Stimulated activated CD4-positive, alpha-beta T cell treated with anti-CD3 and anti-CD28 coated beads, Interleukin-12 subunit alpha, Interleukin-12 subunit beta, amount 100 ng/mL, for 4 hours (primary cell): ENCODE data around the gene UBE2G2.

Experiments used
- DNase-seq: peaks from one replicate; pipeline ENCODE4 v3.0.0-alpha.2; 2020

The UBE2G2 gene

DNA sequence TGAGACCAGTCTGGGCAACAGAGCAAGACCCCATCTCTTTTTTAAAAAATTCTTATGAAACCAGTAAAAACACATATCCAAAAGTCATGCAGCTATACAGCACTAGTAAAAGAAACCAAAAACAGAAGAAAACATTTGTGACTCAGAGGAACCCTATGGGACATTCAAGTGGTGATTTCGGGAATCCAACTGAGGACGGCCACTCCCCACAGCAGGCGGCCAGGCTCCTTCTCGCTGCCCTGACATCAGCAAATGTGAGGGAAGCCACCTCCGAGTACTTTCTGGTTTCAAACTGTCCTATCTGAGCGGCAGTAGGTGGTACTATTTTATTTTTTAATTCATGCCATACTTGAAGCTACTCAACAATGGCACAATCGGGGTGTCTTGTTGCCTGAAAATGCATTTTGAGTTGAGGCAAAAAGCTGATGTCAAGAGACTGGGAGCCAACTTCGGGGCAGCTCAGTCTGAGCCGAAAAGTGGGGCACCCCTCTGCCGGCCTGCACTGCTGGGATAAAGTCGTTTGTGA lies 12.9 kb upstream of the UBE2G2 start:
- no peak for DNase-seq

DNA sequence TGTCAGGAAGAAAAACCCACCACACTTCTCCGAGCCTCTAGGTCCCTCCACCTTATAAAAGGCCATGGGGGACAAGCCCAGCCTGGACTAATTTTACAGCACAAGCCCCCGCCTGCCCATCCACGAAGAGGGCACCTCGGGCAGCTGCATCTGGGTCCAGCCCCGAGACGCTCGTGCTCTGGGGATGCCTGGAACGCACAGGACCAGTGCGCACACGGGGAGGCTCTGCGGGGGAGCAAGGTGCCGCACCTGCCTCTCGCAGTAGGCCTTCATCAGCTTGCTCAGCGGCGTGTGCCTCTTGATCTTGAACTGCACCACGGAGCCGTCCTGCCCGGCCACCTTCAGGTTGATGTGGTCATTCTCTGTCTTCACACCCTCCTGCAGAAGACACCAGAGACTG lies 12.1 kb upstream of the UBE2G2 start:
- DNase-seq: no peak

- DNase-seq: no peak
Measured at GRCh38 chr21:44813149-44813548, 11.5 kb upstream of the UBE2G2 start.

- no peak for DNase-seq
Measured at GRCh38 chr21:44812640-44813039, 11.0 kb upstream of the UBE2G2 start.

DNA sequence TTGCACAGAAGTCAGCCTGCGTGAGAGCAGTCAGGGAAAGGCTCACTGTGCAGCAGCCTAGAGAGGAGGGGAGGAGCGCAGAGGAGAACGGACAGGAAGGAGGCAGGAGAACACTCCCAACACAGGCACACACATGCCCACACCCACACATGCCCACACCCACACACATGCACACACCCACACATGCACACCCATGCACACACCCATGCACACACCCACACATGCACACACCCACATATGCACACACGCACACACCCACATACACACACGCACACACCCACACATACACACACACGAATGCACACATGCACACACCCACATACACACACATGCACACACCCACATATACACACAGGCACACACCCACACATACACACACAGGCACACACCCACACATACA lies 9.2 kb upstream of the UBE2G2 start:
- DNase-seq: no peak

GRCh38 chr21:44805859-44806258 lies 4.2 kb upstream of the UBE2G2 start:
- DNase-seq: no peak

- no peak for DNase-seq
Measured at GRCh38 chr21:44805226-44805625, 3.6 kb upstream of the UBE2G2 start.

DNA sequence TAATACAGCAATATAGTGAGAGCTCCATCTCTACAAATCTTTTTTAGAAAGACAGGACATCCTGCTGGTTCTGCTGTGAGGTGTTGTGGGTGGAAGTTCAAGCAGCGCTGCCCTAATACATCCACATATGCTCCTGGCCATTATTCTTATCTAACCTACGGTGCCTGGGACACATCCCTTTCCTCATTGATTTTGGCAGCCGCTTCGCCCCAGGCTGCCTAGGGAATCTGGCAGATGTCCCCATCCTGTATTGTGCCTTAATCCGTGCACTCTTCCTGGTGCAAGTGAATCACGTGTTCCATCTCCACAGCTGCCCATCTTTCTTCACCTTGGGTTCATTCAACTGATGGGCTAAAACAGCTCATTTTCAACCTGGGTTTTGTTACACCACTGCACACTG lies 3.1 kb upstream of the UBE2G2 start:
- no peak for DNase-seq

DNA sequence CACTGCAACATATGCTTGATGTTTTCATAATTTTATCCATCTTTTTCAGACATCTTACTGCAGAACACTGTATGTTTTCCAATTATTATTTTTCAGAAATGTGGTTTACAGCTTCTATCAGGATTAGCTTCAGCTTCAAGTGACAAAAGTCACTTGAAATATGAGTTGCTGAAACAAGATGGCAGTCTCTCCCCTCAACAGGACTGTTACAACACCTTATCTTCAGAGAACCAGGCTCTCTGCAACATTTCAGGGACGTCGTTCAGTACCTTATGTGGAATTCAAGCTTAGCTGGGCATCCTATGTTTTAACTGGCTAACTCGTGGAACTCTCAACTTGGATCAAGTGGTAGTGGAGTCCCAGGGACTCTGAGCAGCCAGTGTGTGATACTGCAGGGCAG lies 2.0 kb upstream of the UBE2G2 start:
- DNase-seq: no peak

GRCh38 chr21:44802396-44803153 lies 955 bp upstream of the UBE2G2 start:
- DNase-seq: no peak

GRCh38 chr21:44800971-44801467 lies 601 bp downstream of the UBE2G2 start:
- no peak for DNase-seq

DNA sequence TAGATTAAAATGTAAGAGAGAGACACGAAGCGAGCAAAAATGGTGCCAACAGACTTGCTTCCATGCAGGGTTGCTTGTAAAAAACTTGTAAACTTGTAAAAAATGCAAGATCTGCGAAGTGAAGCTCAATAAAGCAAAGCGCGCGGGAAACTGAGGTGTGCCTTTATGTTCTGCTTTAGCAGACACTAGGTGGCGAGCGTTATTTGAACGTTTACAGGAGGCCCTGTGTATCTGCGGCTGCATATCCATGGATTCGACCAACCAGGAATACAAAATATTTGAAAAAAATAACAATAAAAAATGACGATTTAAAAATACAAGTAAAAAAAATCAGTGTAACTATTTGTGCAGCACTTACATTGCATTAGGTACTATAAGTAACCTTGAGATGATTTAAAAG lies 1.5 kb downstream of the UBE2G2 start:
- DNase-seq: no peak

DNA sequence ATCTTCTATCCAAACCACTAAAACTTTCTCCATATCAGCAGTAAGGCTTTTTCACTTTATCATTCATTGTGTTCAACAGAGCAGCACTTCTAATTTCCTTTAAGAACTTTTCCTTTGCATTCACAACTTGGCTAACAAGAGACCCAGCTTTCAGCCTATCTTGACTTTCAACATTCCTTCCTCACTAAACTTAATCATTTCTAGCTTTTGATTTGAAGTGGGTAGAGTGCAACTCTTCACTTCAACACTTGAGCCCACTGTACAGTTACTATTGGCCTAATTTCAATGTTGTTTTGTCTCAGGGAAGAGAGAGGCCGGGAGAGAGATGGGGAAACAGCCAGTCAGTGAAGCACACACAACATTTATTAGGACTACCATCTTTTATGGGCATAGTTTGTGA lies 2.0 kb downstream of the UBE2G2 start:
- DNase-seq: no peak

DNA sequence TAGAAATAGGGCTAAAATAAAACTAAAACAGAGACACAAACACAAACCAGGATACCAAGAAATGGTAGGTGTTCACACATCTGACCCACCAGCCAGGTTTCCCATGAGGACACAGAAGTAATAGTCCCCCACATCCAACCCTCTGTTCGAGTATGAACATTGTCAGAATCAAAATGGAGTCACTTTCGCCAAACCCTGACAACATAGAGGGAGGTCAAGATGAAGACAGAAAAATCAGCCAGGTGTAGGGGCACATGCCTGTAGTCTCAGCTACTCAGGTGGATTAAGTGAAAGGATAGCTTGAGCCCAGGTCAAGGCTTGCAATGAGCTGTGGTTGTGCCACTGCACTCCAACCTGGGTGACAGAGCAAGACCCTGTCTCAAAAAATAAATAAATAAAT lies 3.8 kb downstream of the UBE2G2 start:
- DNase-seq: no peak

DNA sequence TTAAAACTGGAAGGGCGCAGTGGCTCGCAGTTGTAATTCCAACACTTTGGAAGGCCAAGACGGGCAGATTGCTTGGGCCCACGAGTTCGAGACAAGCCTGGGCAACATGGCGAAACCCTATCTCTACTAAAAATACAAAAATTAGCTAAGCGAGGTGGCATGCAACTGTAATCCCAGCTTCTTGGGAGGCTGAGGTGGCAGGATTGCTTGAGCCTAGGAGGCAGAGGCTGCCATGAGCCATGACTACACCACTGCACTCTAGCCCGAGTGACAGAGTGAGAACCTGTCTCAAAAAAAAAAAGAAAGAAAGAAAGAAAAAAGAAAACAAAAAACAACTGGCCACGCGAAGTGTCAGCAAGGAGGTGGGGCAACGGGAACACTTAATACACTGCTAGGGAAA lies 6.3 kb downstream of the UBE2G2 start:
- no peak for DNase-seq

GRCh38 chr21:44793592-44794374 lies 7.8 kb downstream of the UBE2G2 start:
- no peak for DNase-seq

DNA sequence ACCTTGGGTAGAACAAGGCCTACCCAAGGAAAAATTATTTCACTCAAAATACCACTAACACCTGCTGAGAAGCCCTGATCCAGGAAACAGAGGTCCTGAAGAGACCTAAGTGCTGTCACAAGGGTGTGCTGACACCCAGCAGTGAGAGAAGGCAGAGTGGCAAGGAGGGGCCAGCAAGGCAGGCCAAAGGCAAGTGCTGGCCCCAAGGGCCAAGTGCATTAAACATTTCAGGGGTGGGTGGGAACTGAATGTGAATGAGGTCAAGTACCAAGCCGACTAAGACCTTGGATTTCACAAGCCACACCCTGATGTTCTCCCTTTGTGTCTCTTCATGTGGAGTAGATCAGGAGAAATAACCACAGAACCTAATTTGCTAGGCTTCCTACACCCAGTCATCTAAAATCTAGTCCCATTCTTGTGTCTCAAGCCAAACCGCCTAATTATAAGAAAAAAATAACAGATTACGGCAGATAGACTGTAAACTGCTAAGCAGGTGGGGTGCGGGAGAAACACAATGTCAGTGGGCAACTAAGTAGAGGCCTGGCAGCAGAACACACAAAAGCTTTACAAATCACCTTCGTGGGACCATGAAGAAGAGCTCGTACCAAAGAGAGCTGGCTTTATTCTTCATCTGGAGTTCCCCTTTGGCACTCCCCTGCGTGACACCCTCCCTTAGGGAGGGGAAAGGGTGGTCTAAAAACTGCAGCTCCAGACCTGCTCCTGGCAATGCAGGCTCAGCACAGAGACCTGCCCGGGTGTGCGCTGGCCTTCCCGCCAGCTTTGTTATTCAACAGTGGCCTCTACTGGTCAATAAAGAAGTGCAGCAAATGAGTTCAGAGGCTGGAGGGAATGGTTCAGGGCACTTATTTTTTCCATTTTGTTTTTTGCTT lies 8.7 kb downstream of the UBE2G2 start:
- peak; percentile 31 for DNase-seq

DNA sequence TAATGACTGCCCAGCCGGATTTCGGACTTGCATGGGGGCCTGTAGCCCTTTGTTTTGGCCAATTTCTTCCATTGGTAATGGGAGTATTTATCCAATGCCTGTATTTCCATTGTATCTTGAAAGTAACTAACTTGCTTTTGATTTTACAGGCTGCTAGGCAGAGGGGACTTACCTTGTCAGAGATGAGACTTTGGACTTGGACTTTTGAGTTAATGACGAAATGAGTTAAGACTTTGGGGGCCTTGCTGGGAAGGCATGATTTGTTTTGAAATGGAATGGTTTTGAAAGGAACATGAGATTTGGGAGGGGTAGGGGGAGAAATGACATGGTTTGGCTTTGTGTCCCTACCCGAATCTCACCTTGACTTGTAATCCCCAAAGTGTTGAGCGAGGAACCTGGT lies 9.6 kb downstream of the UBE2G2 start:
- DNase-seq: no peak

- no peak for DNase-seq
Measured at GRCh38 chr21:44791246-44791645, 10.4 kb downstream of the UBE2G2 start.

DNA sequence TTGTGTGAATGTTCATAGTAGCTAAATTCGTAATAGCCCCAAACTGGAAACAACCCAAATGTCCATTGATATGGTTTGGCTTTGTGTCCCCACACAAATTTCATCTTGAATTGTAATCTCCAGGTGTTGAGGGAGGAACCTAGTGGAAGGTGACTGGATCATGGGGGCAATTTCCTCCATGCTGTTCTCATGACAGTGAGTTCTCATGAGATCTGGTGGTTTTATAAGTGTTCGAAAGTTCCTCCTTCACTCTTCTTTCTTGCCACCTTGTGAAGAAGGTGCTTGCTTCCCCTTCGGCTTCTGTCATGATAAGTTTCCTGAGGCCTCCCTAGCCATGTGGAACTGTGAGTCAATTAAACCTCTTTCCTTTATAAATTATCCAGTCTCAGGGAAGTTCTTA lies 11.3 kb downstream of the UBE2G2 start:
- DNase-seq: no peak

DNA sequence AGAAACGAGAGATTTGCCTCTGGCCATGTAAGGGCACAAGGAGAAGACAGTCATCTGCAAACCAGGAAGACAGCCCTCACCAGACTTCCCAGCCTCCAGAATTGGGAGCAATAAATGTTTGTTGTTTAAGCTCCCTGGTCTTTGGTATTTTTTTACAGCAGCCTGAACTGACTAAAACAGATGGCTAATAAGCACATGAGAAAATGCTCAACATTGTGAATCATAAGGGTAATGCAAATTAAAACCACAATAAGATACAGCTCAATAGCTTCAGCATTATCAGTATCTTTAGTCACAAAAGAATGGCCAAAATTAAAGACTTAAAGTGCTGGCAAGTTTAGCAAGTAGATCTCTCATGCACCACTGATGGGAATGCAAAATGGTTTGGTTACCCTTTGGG lies 11.7 kb downstream of the UBE2G2 start:
- DNase-seq: no peak

- no peak for DNase-seq
Measured at GRCh38 chr21:44785620-44786335, 15.8 kb downstream of the UBE2G2 start.
